ENCODE results near the gene KDM5C.
A peak's percentile ranks its signal among the peaks of the same experiment; 100 is the strongest.

KDM5C gene

GRCh38 chrX:53249408-53250042 is 24.5 kb upstream of the KDM5C start:
- DNase-seq, result no peak

GRCh38 chrX:53247928-53248327 is 22.9 kb upstream of the KDM5C start:
- DNase-seq, result no peak

- no peak for DNase-seq
Observed at GRCh38 chrX:53246231-53246630, 21.2 kb upstream of the KDM5C start.

GRCh38 chrX:53244610-53245009 is 19.6 kb upstream of the KDM5C start:
- no peak for DNase-seq

- no peak for DNase-seq
Observed at GRCh38 chrX:53242310-53242709, 17.3 kb upstream of the KDM5C start.

- DNase-seq, result no peak
Observed at GRCh38 chrX:53241558-53241957, 16.6 kb upstream of the KDM5C start.

GRCh38 chrX:53239474-53239873 is 14.5 kb upstream of the KDM5C start:
- DNase-seq, result peak; percentile 31

- DNase-seq, result no peak
Observed at GRCh38 chrX:53237056-53237455, 12.0 kb upstream of the KDM5C start.

GRCh38 chrX:53236025-53236679 is 11.1 kb upstream of the KDM5C start:
- no peak for DNase-seq

- DNase-seq, result no peak
Observed at GRCh38 chrX:53235566-53235965, 10.6 kb upstream of the KDM5C start.

GRCh38 chrX:53234484-53234883 is 9.5 kb upstream of the KDM5C start:
- no peak for DNase-seq

- DNase-seq, result no peak
Observed at GRCh38 chrX:53233536-53233935, 8.5 kb upstream of the KDM5C start.

- no peak for DNase-seq
Observed at GRCh38 chrX:53230116-53230515, 5.1 kb upstream of the KDM5C start.

GRCh38 chrX:53227224-53227765 is 2.3 kb upstream of the KDM5C start:
- DNase-seq, result no peak

GRCh38 chrX:53223955-53224859 is 800 bp downstream of the KDM5C start:
- no peak for DNase-seq

GRCh38 chrX:53223068-53223693 is 1.8 kb downstream of the KDM5C start:
- no peak for DNase-seq

GRCh38 chrX:53211391-53211978 is 13.5 kb downstream of the KDM5C start:
- no peak for DNase-seq

GRCh38 chrX:53196678-53197077 is 28.3 kb downstream of the KDM5C start:
- DNase-seq, result no peak

- DNase-seq, result no peak
Observed at GRCh38 chrX:53195401-53195800, 29.6 kb downstream of the KDM5C start.

GRCh38 chrX:53194308-53194707 is 30.7 kb downstream of the KDM5C start:
- DNase-seq, result no peak

- DNase-seq, result no peak
Observed at GRCh38 chrX:53193093-53193492, 31.9 kb downstream of the KDM5C start.

- DNase-seq, result peak in 1 of 2 experiments; percentile 9
Observed at GRCh38 chrX:53190363-53190960, 34.5 kb downstream of the KDM5C start.

Measured in SHP77 (cell line).